GM21381 (cell line): ENCODE results near the gene HAUS1.
A peak's percentile ranks its signal among the peaks of the same experiment; 100 is the strongest.

Experiments
- ATAC-seq: cut with Tn5 transposase; IDR thresholded peaks from one replicate; pipeline ENCODE4 v1.9.1; 2021; ENCODE audit warnings: mild to moderate bottlenecking, moderate library complexity; ENCODE audit not compliant: unreplicated experiment

HAUS1 gene

GRCh38 chr18:46104128-46104911, at the start of gene HAUS1:
TSS of gene HAUS1 (plus strand) at chr18:46104385. CDS start at chr18:46104412, 27 bp downstream.
- ATAC-seq, result peak; percentile 94

GRCh38 chr18:46054956-46055837, 49.0 kb upstream of the HAUS1 start:
- no peak for ATAC-seq

GRCh38 chr18:46055838-46056230, 48.4 kb upstream of the HAUS1 start:
- ATAC-seq, result no peak

GRCh38 chr18:46060359-46060841, 43.8 kb upstream of the HAUS1 start:
- no peak for ATAC-seq

- no peak for ATAC-seq
These were observed 42.8 kb upstream of the HAUS1 start for GRCh38 chr18:46061387-46061786.

- ATAC-seq, result no peak
These were observed 42.4 kb upstream of the HAUS1 start for GRCh38 chr18:46061796-46062195.

GRCh38 chr18:46062781-46063180, 41.4 kb upstream of the HAUS1 start:
- ATAC-seq, result no peak

GRCh38 chr18:46067438-46068007, 36.7 kb upstream of the HAUS1 start:
- ATAC-seq, result no peak

GRCh38 chr18:46068763-46069162, 35.4 kb upstream of the HAUS1 start:
- ATAC-seq, result no peak

- no peak for ATAC-seq
These were observed 34.7 kb upstream of the HAUS1 start for GRCh38 chr18:46069524-46069923.

GRCh38 chr18:46070232-46070631, 34.0 kb upstream of the HAUS1 start:
- ATAC-seq, result no peak

- ATAC-seq, result no peak
These were observed 33.2 kb upstream of the HAUS1 start for GRCh38 chr18:46070815-46071652.

GRCh38 chr18:46071653-46072375, 32.4 kb upstream of the HAUS1 start, which contains the start of gene PSTPIP2:
TSS of gene PSTPIP2 (minus strand) at chr18:46072260. CDS start at chr18:46072188, 72 bp downstream.
- peak; percentile 62 for ATAC-seq

GRCh38 chr18:46072376-46072867, 31.8 kb upstream of the HAUS1 start:
- ATAC-seq, result peak; percentile 2

GRCh38 chr18:46072959-46073358, 31.2 kb upstream of the HAUS1 start:
- ATAC-seq, result no peak

- no peak for ATAC-seq
These were observed 30.5 kb upstream of the HAUS1 start for GRCh38 chr18:46073474-46074331.

- ATAC-seq, result no peak
These were observed 24.8 kb upstream of the HAUS1 start for GRCh38 chr18:46079336-46079735.

- ATAC-seq, result no peak
These were observed 24.0 kb upstream of the HAUS1 start for GRCh38 chr18:46080156-46080555.

- ATAC-seq, result no peak
These were observed 19.8 kb upstream of the HAUS1 start for GRCh38 chr18:46084431-46084830.
